Activated CD8-positive, alpha-beta memory T cell treated with anti-CD3 and anti-CD28 coated beads for 1 hour (primary cell): ENCODE results near the gene RSL1D1.
A peak's percentile ranks its signal among the peaks of the same experiment; 100 is the strongest.

ENCODE experiments used
- DNase-seq, 2 donors: peaks; one replicate each; pipeline ENCODE4 v3.0.0-alpha.2; 2020; ENCODE audit warnings: low read depth in 1 of 2; ENCODE audit errors: extremely low read depth in 1 of 2

Gene RSL1D1

DNA sequence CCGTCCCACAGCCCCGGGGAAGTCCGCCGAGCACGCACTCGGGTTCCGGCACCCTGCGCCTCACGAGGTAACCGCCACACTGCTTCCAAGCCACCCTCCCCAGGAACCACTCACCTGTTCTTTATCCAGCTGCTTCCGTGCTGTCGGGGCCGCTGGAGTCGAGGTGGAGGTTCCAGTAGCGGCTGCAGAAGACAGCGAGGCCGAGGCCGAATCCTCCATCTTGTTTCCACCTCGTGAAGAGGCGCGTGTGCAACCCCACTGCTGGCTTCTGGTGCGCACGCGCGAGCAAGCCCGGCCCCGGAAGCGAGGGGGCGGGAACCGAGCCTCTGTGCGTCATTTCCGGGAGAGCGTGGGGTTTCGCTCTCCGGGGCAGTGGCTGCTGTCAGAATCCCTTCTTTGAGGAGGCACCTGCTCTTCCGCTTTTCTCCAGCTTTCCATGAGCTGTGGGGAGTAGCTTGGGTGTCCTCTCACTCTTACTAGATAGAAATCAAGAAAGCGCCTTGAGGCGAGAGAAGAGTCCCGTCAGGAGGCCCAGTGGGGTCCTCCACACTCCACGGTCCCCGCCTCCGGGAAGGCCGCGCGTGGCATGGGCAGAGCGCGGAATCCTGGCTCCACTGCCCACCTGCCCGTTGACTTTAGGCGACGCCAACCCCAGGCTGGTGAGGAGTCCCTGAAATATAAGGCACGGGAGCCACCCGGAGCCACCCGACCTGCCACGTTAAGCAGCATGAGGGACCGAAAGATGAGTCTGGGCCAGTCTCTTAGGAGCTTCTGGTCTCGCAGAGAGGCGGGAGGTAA lies at the start of gene RSL1D1:
Gene RSL1D1 (minus strand): TSS at position 249 of the 798 bp plus-strand sequence. CDS start 30 bp downstream, at position 219.
- peak; percentile 81 to 91 for DNase-seq

GRCh38 chr16:11901091-11901490 lies 49.7 kb upstream of the RSL1D1 start:
- DNase-seq: no peak

- DNase-seq: no peak
These were observed 45.3 kb upstream of the RSL1D1 start for GRCh38 chr16:11896486-11897176.

DNA sequence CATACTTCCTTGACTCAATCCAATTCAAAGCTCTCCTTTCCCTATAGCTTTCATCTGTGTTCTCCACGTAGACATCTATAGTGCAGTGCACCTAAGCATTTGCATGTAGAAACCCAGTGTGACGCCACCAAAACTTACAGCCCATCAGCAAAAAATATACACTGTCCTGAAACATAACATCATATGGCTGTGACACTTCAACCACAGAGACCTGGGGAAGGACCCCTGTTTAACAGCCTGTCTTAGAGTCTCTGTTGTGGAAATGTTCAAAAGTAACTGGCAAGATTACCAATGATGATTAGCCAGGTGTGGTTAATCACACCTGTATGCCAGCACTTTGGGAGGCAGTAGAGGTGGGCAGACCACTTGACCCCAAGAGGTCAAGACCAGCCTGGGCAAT lies 42.2 kb upstream of the RSL1D1 start:
- DNase-seq: no peak

DNA sequence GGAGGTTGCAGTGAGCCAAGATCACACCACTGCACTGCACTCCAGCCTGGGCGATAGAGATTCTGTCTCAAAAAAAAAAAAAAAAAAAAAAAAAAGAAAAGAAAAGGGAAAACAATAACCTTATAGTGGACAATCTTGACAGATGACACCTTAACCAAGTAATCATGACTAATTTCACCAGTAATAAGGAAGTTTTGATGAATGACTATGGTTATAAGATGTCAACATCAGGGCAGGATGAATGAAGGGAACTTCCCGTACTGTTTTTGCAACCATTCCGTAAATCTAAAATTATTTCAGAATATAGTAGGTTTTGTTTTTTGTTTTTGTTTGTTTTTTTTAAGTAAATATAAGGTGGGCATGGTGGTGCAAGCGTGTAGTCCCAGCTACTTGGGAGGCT lies 41.4 kb upstream of the RSL1D1 start:
- DNase-seq: no peak

DNA sequence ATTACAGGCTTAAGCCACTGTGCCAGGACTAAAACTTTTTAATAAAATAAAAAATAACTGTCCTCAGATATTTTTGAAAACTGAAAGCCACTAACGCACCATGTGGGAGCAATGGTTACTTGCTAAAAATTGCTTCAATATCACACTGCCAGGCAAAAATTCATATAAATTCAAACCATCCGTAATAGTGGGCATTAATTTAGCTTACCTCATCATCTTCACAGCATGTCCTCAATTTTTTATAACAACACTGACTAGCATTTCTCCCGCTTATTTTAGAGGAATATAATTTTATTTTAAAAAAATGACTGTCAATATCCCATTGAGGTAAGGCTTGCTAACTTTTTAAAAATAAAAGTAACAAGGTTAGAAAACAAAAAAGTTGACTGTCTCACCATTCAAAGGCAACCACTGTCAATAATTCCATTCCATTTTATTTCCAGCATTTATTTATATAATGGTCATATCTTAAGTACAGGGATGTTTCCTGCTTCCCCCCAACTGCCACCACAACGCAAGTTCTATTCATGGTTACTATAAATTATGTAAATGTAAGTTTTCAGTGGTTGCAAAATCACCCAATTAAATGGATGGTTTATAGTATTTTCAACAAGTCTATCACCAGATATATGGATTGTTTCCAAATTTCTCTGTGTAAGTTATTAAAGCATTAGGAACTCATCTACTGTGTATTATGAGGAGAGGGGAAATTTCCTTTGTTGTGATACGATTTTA lies 39.1 kb upstream of the RSL1D1 start:
- no peak for DNase-seq

DNA sequence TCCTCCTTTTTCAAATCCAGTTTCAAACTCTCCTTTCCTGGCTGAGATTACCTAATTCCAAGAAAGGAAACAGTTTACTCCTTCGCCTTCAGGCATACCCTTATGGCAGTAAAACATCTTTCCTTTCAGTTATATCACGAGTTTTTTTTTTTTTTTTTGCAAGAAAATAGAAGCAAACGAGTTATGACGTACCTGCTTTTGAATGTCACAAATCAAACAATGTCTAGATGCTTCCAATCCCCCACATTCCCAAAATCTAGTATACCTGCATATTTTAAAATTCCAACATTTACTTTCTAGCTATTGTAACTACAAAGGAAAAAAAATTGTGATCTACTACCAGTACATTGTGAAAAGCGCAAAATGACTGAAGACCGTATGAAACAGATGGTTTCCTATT lies 35.5 kb upstream of the RSL1D1 start:
- no peak for DNase-seq

- DNase-seq: no peak
These were observed 32.7 kb upstream of the RSL1D1 start for GRCh38 chr16:11884035-11884434.

DNA sequence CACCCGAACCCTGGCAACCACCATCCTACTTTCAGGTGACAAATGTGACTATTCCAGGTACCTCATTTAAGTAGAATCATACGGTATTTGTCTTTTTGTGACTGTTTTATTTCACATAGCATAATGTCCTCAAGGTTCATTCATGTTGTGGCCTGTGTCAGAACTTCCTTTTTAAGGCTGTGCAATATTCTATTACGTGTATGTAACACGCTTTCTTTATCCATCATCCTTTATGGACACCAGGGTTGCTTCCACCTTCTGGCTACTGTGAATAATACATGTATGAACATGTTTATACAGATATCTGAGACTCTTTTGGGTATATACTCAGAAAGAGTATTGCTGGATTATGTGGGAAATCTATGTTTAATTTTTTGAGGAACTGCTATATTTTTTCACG lies 28.7 kb upstream of the RSL1D1 start:
- no peak for DNase-seq

DNA sequence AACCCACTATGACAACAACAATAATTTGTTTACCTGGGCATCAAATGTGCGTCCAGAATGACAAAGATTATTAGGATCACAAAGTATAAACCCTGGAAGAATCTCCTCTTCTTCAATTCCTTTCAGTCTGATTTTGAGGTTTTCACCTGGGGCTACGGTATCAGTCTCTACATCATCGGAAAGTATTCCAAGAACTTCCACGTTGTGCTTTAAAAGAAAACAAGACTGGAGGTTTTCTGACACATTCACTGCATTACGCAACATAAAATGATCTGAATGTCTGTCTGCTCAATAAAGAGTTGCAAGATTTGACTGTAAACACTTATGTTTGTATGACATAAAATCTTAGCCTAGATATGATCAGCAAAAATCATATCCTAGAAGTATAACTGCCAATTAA lies 26.0 kb upstream of the RSL1D1 start:
- no peak for DNase-seq

GRCh38 chr16:11876306-11876705 lies 25.0 kb upstream of the RSL1D1 start:
- no peak for DNase-seq

GRCh38 chr16:11875721-11876120 lies 24.4 kb upstream of the RSL1D1 start:
- DNase-seq: no peak

DNA sequence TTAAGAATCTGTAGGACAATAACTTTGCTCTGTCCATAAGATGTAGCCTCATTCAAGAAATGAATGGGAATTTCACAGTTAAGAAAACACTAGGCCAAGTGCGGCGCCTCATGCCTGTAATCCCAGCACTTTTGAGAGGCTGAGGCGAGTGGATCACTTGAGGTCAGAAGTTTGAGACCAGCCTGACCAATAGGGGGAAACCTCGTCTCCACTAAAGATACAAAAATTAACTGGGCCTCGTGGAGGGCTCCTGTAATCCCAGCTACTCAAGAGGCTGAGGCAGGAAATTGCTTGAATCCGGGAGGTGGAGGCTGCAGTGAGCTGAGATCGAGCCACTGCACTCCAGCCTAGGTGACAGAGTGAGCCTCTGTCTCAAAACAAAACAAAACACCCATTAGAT lies 19.9 kb upstream of the RSL1D1 start:
- no peak for DNase-seq

- DNase-seq: no peak
These were observed 19.1 kb upstream of the RSL1D1 start for GRCh38 chr16:11870399-11870798.

GRCh38 chr16:11869353-11870228 lies 18.2 kb upstream of the RSL1D1 start:
- no peak for DNase-seq

- DNase-seq: no peak
These were observed 17.2 kb upstream of the RSL1D1 start for GRCh38 chr16:11868412-11868980.

DNA sequence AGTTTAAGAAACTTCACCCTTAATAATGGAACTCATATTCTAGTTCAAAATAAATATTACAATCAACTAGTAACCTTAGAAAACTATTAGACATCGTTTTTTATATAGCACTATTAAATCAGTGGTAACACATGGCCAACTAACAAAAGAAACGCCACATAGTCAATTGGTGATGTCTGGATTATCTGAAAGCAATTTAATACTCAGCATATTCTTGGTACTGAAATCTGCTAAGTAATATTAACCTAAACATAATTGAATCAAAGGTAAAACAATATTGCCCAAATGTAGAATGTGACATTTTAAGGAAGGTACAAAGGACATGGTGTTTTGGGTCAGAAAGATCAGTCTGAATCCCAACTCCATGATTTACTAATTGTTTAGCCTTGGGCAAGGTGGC lies 11.1 kb upstream of the RSL1D1 start:
- no peak for DNase-seq

- DNase-seq: no peak
These were observed 5.8 kb upstream of the RSL1D1 start for GRCh38 chr16:11857161-11857560.

- DNase-seq: no peak
These were observed 909 bp upstream of the RSL1D1 start for GRCh38 chr16:11852092-11852809.

- no peak for DNase-seq
These were observed 2.5 kb downstream of the RSL1D1 start for GRCh38 chr16:11848842-11849241.
